ENCODE results near the gene LRBA. TPM values are rescaled to one million over a fixed set of nuclear protein-coding genes. Genes with fewer than 3 reads are reported as not detected.

Gene LRBA
- total RNA-seq, 8 experiments from 2014 or later: 15.9 to 71.4 (median 24.7) TPM

- no peak for ATAC-seq (replicated peaks in 6 of 8)
- H3K27ac ChIP-seq: no peak overlapping the region
- in situ Hi-C loops (cut with MboI; ENCODE audit: low pct_unique_long_range_greater_than_20kb in 2 of 9, low sequenced_read_pairs in 9 of 9, unreplicated experiment in 9 of 9): loop anchor here in 1 of 9 experiments (25.0 kb wide), 1 partner anchor 278 kb away; the partner anchor contains the start of gene MAB21L2
- H3K4me1 ChIP-seq (replicated peaks in 1 of 2): peaks cover 0 to 6% of the 10 kb centered on the region in 2 donors
- no peak overlapping the region for H3K4me3 ChIP-seq
- WGBS, 10 experiments: 88 to 100% (median 94%) methylated on average over 1 to 4 of the region's 4 CpGs; no CpG with 5 or more reads in 2 of the 10 experiments
Measured at GRCh38 chr4:150308824-150309472, 706.1 kb downstream of the LRBA start.

GRCh38 chr4:150306719-150307118, 708.4 kb downstream of the LRBA start:
- peaks cover 0 to 4% of the 10 kb centered on the region in 2 donors for H3K4me1 ChIP-seq (replicated peaks in 1 of 2)
- 89 to 100% (median 100%) methylated on average over 1 of the region's 1 CpG; no CpG with 5 or more reads in 4 of the 10 experiments for WGBS, 10 experiments
- no peak for ATAC-seq (replicated peaks in 6 of 8)
- no peak overlapping the region for H3K27ac ChIP-seq
- H3K4me3 ChIP-seq: no peak overlapping the region
- in situ Hi-C loops (cut with MboI; ENCODE audit: low pct_unique_long_range_greater_than_20kb in 2 of 9, low sequenced_read_pairs in 9 of 9, unreplicated experiment in 9 of 9): loop anchor here in 1 of 9 experiments (25.0 kb wide), 1 partner anchor 281 kb away; the partner anchor contains the start of gene MAB21L2

GRCh38 chr4:150305995-150306394, 709.1 kb downstream of the LRBA start:
- Histone ChIP-seq H3K4me1 (replicated peaks in 1 of 2) (peaks cover 0 to 4% of the 10 kb centered on the region in 2 donors), H3K27ac (no peak overlapping the region), H3K4me3 (no peak overlapping the region)
- ATAC-seq (replicated peaks in 6 of 8): no peak
- in situ Hi-C loops (cut with MboI; ENCODE audit: low pct_unique_long_range_greater_than_20kb in 2 of 9, low sequenced_read_pairs in 9 of 9, unreplicated experiment in 9 of 9): loop anchor here in 1 of 9 experiments (25.0 kb wide), 1 partner anchor 281 kb away; the partner anchor contains the start of gene MAB21L2
- WGBS, 10 experiments: 6 to 100% (median 78%) methylated on average over 1 to 2 of the region's 2 CpGs; no CpG with 5 or more reads in 1 of the 10 experiments

DNA sequence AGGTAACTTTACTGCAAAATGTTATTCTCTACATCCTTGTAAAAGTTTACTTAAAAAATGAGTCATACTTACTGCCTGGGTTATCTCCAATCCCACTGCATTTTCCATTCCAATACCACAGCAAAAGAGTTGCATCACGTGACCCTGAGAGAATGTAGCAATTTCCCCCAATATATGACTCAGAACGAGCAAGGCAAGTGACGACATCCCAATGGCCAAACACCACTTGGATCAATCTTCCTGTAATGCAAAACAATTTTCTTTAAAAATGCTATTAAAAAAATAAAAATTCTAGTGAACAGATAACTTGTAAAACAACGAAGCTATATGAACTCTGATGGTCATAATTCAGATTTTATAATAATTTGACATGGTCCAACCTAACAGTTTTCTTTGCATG, 712.5 kb downstream of the LRBA start:
- 18 to 97% (median 86%) methylated on average over 1 to 4 of the region's 4 CpGs; no CpG with 5 or more reads in 1 of the 10 experiments for WGBS, 10 experiments
- Histone ChIP-seq H3K4me1 (replicated peaks in 1 of 2) (peaks cover 0 to 2% of the 10 kb centered on the region in 2 donors), H3K27ac (no peak overlapping the region), H3K4me3 (no peak overlapping the region)
- peak in 2 of 8 experiments; percentile 50 to 75 for ATAC-seq (replicated peaks in 6 of 8)
- in situ Hi-C loops (cut with MboI; ENCODE audit: low pct_unique_long_range_greater_than_20kb in 2 of 9, low sequenced_read_pairs in 9 of 9, unreplicated experiment in 9 of 9): loop anchor here in 1 of 9 experiments (25.0 kb wide), 1 partner anchor 285 kb away; the partner anchor contains the start of gene MAB21L2

GRCh38 chr4:150299816-150300215, 715.3 kb downstream of the LRBA start:
- in situ Hi-C loops (cut with MboI; ENCODE audit: low pct_unique_long_range_greater_than_20kb in 2 of 9, low sequenced_read_pairs in 9 of 9, unreplicated experiment in 9 of 9): loop anchor here in 6 of 9 experiments (10.0 to 25.0 kb wide), 3 partner anchors 287 to 565 kb away; partner anchors contain the start of gene MAB21L2 (in 1 of the 6)
- ATAC-seq (replicated peaks in 6 of 8): no peak
- peaks cover 0 to 2% of the 10 kb centered on the region in 2 donors for H3K4me1 ChIP-seq (replicated peaks in 1 of 2)
- 69 to 100% (median 89%) methylated on average over 1 to 4 of the region's 4 CpGs for WGBS, 10 experiments
- no peak overlapping the region for H3K27ac ChIP-seq
- no peak overlapping the region for H3K4me3 ChIP-seq

- peak in 3 of 8 experiments; percentile 28 to 66 (median 52) for ATAC-seq (replicated peaks in 6 of 8)
- 90 to 100% (median 100%) methylated on average over 1 of the region's 1 CpG; no CpG with 5 or more reads in 3 of the 10 experiments for WGBS, 10 experiments
- no peak overlapping the region for H3K4me3 ChIP-seq
- no peak overlapping the region for H3K27ac ChIP-seq
- H3K4me1 ChIP-seq (replicated peaks in 1 of 2): peaks cover 0 to 2% of the 10 kb centered on the region in 2 donors
- in situ Hi-C loops (cut with MboI; ENCODE audit: low pct_unique_long_range_greater_than_20kb in 2 of 9, low sequenced_read_pairs in 9 of 9, unreplicated experiment in 9 of 9): loop anchor here in 6 of 9 experiments (10.0 to 25.0 kb wide), 2 partner anchors 564 to 567 kb away; no protein-coding TSS in a partner anchor
Measured at GRCh38 chr4:150297861-150298474, 717.1 kb downstream of the LRBA start.

GRCh38 chr4:150289881-150290280, 725.2 kb downstream of the LRBA start:
- Histone ChIP-seq H3K4me1 (replicated peaks in 1 of 2) (no peaks in the 10 kb centered on the region), H3K27ac (no peak overlapping the region), H3K4me3 (no peak overlapping the region)
- in situ Hi-C loops (cut with MboI; ENCODE audit: low pct_unique_long_range_greater_than_20kb in 2 of 9, low sequenced_read_pairs in 9 of 9, unreplicated experiment in 9 of 9): loop anchor here in 6 of 9 experiments (10.0 to 25.0 kb wide), 2 partner anchors 572 to 575 kb away; no protein-coding TSS in a partner anchor
- 67 to 100% (median 74%) methylated on average over 2 to 3 of the region's 3 CpGs; no CpG with 5 or more reads in 3 of the 10 experiments for WGBS, 10 experiments
- no peak for ATAC-seq (replicated peaks in 6 of 8)

DNA sequence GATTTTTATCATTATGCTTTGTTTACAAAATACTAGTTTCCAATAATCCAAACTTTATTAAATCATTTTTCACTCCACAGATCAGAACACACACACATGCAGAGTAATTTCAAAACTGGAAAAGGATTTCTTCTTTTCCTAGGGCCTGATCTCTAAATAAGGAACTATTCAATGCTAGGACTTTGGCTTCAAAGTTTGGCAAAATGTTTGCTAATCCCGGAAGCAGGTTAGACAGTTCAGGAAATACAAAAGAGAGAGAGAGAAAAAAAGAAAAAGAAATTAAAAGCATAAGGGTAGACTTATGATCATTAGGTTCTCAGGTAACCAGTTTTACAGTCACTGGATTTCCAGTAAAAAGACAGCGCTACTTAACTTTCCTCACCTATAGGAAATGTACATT, 725.9 kb downstream of the LRBA start:
- H3K4me1 ChIP-seq (replicated peaks in 1 of 2): no peaks in the 10 kb centered on the region
- H3K27ac ChIP-seq: no peak overlapping the region
- no peak for ATAC-seq (replicated peaks in 6 of 8)
- no peak overlapping the region for H3K4me3 ChIP-seq
- WGBS, 10 experiments: 13 to 100% (median 88%) methylated on average over 1 to 2 of the region's 2 CpGs; no CpG with 5 or more reads in 1 of the 10 experiments
- in situ Hi-C loops (cut with MboI; ENCODE audit: low pct_unique_long_range_greater_than_20kb in 2 of 9, low sequenced_read_pairs in 9 of 9, unreplicated experiment in 9 of 9): loop anchor here in 4 of 9 experiments (25.0 kb wide), 1 partner anchor 573 kb away; no protein-coding TSS in a partner anchor

- ATAC-seq (replicated peaks in 6 of 8): no peak
- no peak overlapping the region for H3K4me3 ChIP-seq
- 60 to 100% (median 87%) methylated on average over 2 to 6 of the region's 6 CpGs for WGBS, 10 experiments
- H3K4me1 ChIP-seq (replicated peaks in 1 of 2): no peaks in the 10 kb centered on the region
- H3K27ac ChIP-seq: no peak overlapping the region
- in situ Hi-C loops (cut with MboI; ENCODE audit: low pct_unique_long_range_greater_than_20kb in 2 of 9, low sequenced_read_pairs in 9 of 9, unreplicated experiment in 9 of 9): loop anchor here in 4 of 9 experiments (25.0 kb wide), 1 partner anchor 576 kb away; no protein-coding TSS in a partner anchor
Measured at GRCh38 chr4:150286656-150287055, 728.4 kb downstream of the LRBA start.

DNA sequence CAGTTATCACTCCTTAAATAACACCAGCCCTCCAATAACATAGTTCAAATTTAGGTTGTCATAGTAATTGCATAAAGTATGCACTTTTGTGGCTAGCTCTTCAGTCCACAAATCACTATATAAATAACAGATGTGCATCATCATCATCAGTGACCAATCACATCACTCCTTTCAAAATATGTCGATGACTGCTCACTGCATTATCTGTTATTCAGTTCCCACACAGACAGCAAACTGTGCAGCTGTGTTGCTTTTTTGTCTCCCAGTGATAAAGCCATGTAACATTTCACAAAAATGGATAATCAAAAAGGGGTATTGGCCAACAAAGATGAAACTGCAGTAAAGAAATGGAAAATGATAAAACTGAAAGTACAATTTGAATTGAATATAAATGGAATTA, 731.4 kb downstream of the LRBA start:
- in situ Hi-C loops (cut with MboI; ENCODE audit: low pct_unique_long_range_greater_than_20kb in 2 of 9, low sequenced_read_pairs in 9 of 9, unreplicated experiment in 9 of 9): loop anchor here in 4 of 9 experiments (25.0 kb wide), 1 partner anchor 579 kb away; no protein-coding TSS in a partner anchor
- H3K4me3 ChIP-seq: no peak overlapping the region
- 0 to 100% (median 92%) methylated on average over 1 of the region's 1 CpG; no CpG with 5 or more reads in 4 of the 10 experiments for WGBS, 10 experiments
- H3K4me1 ChIP-seq (replicated peaks in 1 of 2): peaks cover 8 to 10% of the 10 kb centered on the region in 2 donors
- no peak overlapping the region for H3K27ac ChIP-seq
- ATAC-seq (replicated peaks in 6 of 8): peak in 3 of 8 experiments; percentile 92 to 96 (median 93)

DNA sequence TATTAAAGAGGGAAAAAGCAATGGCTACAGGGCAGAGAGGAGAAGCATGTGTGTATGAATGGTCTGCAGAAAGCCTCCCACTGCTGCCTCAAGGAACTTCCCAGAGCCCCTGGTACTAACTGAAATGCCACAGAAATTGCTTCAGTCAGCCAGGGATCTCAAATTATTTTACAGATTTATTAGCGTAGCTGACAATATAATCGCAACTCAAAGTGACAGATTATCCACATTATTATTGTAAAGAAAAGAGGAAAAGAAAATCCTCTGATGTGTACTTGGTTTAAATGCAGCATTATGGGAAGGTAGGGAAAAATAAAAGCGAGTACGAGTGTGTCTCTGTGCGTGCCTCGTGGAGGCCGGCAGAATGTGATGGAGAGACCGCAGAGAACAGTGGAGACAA, 734.1 kb downstream of the LRBA start:
- ATAC-seq (replicated peaks in 6 of 8): peak in 2 of 8 experiments; percentile 25 to 42
- H3K4me1 ChIP-seq (replicated peaks in 1 of 2): peaks cover 8 to 10% of the 10 kb centered on the region in 2 donors
- no peak overlapping the region for H3K4me3 ChIP-seq
- H3K27ac ChIP-seq: no peak overlapping the region
- 72 to 100% (median 93%) methylated on average over 2 to 8 of the region's 8 CpGs; no CpG with 5 or more reads in 1 of the 10 experiments for WGBS, 10 experiments
- in situ Hi-C loops (cut with MboI; ENCODE audit: low pct_unique_long_range_greater_than_20kb in 2 of 9, low sequenced_read_pairs in 9 of 9, unreplicated experiment in 9 of 9): loop anchor here in 4 of 9 experiments (25.0 kb wide), 1 partner anchor 581 kb away; no protein-coding TSS in a partner anchor

GRCh38 chr4:150280081-150280895, 734.8 kb downstream of the LRBA start:
- Histone ChIP-seq H3K4me1 (replicated peaks in 1 of 2) (peaks cover 8 to 10% of the 10 kb centered on the region in 2 donors), H3K27ac (no peak overlapping the region), H3K4me3 (no peak overlapping the region)
- in situ Hi-C loops (cut with MboI; ENCODE audit: low pct_unique_long_range_greater_than_20kb in 2 of 9, low sequenced_read_pairs in 9 of 9, unreplicated experiment in 9 of 9): loop anchor here in 4 of 9 experiments (25.0 kb wide), 1 partner anchor 582 kb away; no protein-coding TSS in a partner anchor
- 43 to 100% (median 83%) methylated on average over 1 to 8 of the region's 9 CpGs for WGBS, 10 experiments
- peak; percentile 29 to 87 (median 46) for ATAC-seq (replicated peaks in 6 of 8)
